Keratinocyte (primary cell): ENCODE data around the gene GLI3. TPM values are rescaled to one million over a fixed set of nuclear protein-coding genes. Genes with fewer than 3 reads are reported as not detected.

Experiments
- DNase-seq: peaks from one replicate; pipeline ENCODE4 v3.0.0-alpha.2; 2011; ENCODE audit warnings: low read depth, missing footprints, low spot score
- FAIRE-seq: peaks from 2 replicates; lab custom pipeline; 2011; peaks lifted over from hg19 to GRCh38; lab: Jason Lieb, UNC
- H2AFZ ChIP-seq: 2 replicates; pipeline ENCODE4 v1.6.0; 2012; ENCODE audit warnings: low read length, control low read depth, inconsistent platforms; ENCODE audit not compliant: control insufficient read depth
- H3K27ac ChIP-seq: 2 replicates; pipeline ENCODE4 v1.5.1; 2011; ENCODE audit warnings: low read length; ENCODE audit not compliant: control insufficient read depth, insufficient read depth
- H3K27me3 ChIP-seq: 3 replicates; pipeline ENCODE4 v1.6.0; 2011; ENCODE audit warnings: low read length; ENCODE audit not compliant: control insufficient read depth, insufficient read depth; ENCODE audit errors: extremely low read depth
- H3K36me3 ChIP-seq, 2 experiments: 2 replicates in 1 of 2; 3 replicates in 1 of 2; pipeline ENCODE4 v1.5.1; 2011; ENCODE audit warnings: low read length in 2 of 2, mild to moderate bottlenecking in 1 of 2; ENCODE audit not compliant: control insufficient read depth in 2 of 2, insufficient read depth in 2 of 2; ENCODE audit errors: extremely low read depth in 1 of 2
- H3K4me1 ChIP-seq: 3 replicates; pipeline ENCODE4 v1.5.1; 2011; ENCODE audit warnings: low read length; ENCODE audit not compliant: control insufficient read depth, insufficient read depth; ENCODE audit errors: extremely low read depth
- H3K4me2 ChIP-seq: 3 replicates; pipeline ENCODE4 v1.6.0; 2011; ENCODE audit warnings: low read depth, low read length; ENCODE audit not compliant: control insufficient read depth, insufficient read depth; ENCODE audit errors: extremely low read depth
- H3K4me3 ChIP-seq, 3 experiments: fragments of 200-600 bp in 1 of 3; sonication (generic) in 1 of 3; 2 replicates in 2 of 3; 3 replicates in 1 of 3; pipeline ENCODE4 v1.5.1; 2011 to 2016; ENCODE audit warnings: low read length in 3 of 3, mild to moderate bottlenecking in 3 of 3, control low read depth in 2 of 3, inconsistent platforms in 1 of 3, low read depth in 1 of 3, mixed read lengths in 1 of 3, mixed run types in 1 of 3, moderate library complexity in 1 of 3; ENCODE audit not compliant: control insufficient read depth in 2 of 3, insufficient read depth in 2 of 3; ENCODE audit errors: extremely low read depth in 1 of 3
- H3K79me2 ChIP-seq: 2 replicates; pipeline ENCODE4 v1.6.0; 2012; ENCODE audit warnings: low read length; ENCODE audit not compliant: control insufficient read depth, insufficient read depth
- H3K9ac ChIP-seq: 3 replicates; pipeline ENCODE4 v1.6.0; 2011; ENCODE audit warnings: low read length; ENCODE audit not compliant: control insufficient read depth, insufficient read depth; ENCODE audit errors: extremely low read depth
- H3K9me1 ChIP-seq: 3 replicates; pipeline ENCODE4 v1.6.0; 2011; ENCODE audit warnings: low read length; ENCODE audit not compliant: control insufficient read depth, insufficient read depth; ENCODE audit errors: extremely low read depth
- H3K9me3 ChIP-seq: 2 replicates; pipeline ENCODE4 v1.5.1; 2012; ENCODE audit warnings: low read depth, low read length; ENCODE audit not compliant: control insufficient read depth
- H4K20me1 ChIP-seq: 3 replicates; pipeline ENCODE4 v1.6.0; 2011; ENCODE audit warnings: low read length; ENCODE audit not compliant: control insufficient read depth, insufficient read depth; ENCODE audit errors: extremely low read depth
- EZH2 ChIP-seq: IDR thresholded peaks from one replicate; pipeline ENCODE4 v1.6.1; 2012; ENCODE audit warnings: inconsistent platforms, mild to moderate bottlenecking, low read length, moderate library complexity
- dilution Hi-C: fragments of 300-500 bp; cut with MboI; formaldehyde crosslinking; loops from one replicate; pipeline ENCODE4 v1.7.0; 2020; ENCODE audit warnings: low sequenced_read_pairs; ENCODE audit not compliant: extremely low pct_ligation_motif_present
- polyA plus RNA-seq, 5 experiments: library from polyadenylated mRNA; depleted of rRNA in 3 of 5; stranded (reverse) in 3 of 5; stranded (forward) in 1 of 5; unstranded in 1 of 5; fragments of >200 nt; gene quantifications; 1 replicate in 1 of 5; 2 replicates in 3 of 5; 3 replicates in 1 of 5; pipeline versions ENCODE4 v1.2.1 to v1.2.3, GENCODE V29; 2011 to 2012; ENCODE audit warnings: missing spikeins in 2 of 5, low read depth in 1 of 5, low replicate concordance in 1 of 5
- TF ChIP-seq, protein P1 (sequence below), 3 experiments: IDR thresholded peaks in 1 of 3; conservative IDR thresholded peaks in 1 of 3; optimal IDR thresholded peaks in 1 of 3; 2 replicates in 2 of 3; 3 replicates in 1 of 3; pipeline versions ENCODE3 to v1.5.1; 2011; ENCODE audit warnings: low read length in 3 of 3, mild to moderate bottlenecking in 3 of 3, moderate library complexity in 2 of 3, control low read depth in 1 of 3, inconsistent platforms in 1 of 3; ENCODE audit not compliant: insufficient read depth in 2 of 3; ENCODE audit errors: extremely low read depth in 1 of 3

Gene GLI3
- polyA plus RNA-seq, 1 donor (not counting 4 experiments of a cell fraction or from before 2014, with no cell fraction given) = 3.6 TPM

DNA sequence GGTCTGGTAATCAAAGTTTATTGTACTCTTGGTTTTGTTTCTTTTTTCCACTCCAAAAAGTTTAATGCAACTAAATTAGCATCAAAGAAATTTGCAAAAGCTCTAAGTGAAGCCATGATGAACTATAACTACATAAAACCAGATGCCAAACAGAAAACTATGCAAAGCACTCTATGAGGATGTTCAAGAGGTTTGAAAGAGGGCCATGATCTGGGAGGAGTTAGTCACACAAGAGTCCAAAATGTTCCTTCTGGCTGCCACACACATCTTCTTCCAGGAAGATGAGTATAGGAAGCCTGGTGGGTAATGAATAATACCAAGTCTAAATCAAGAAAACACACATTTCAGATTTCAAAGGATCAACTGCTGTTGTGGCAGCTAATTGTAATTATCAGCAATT lies 28.4 kb downstream of the GLI3 start:
- FAIRE-seq (no peak), DNase-seq (no peak)
- peaks cover 4% of the 10 kb centered on the region for H3K79me2 ChIP-seq
- H3K9ac ChIP-seq = no peak overlapping the region
- dilution Hi-C loops = no loop called here
- H3K9me1 ChIP-seq = no peaks in the 10 kb centered on the region
- peaks cover 0 to 4% of the 10 kb centered on the region in 2 experiments for H3K36me3 ChIP-seq
- no peaks in the 10 kb centered on the region for H4K20me1 ChIP-seq
- no peak overlapping the region for H3K4me2 ChIP-seq
- no peak overlapping the region for H3K27ac ChIP-seq
- H3K4me1 ChIP-seq = peaks cover 8% of the 10 kb centered on the region
- H3K9me3 ChIP-seq = no peaks in the 10 kb centered on the region
- H3K27me3 ChIP-seq = no peaks in the 10 kb centered on the region
- no peak overlapping the region for H3K4me3 ChIP-seq
- no peak for TF ChIP-seq EZH2
- TF ChIP-seq, protein P1, sequence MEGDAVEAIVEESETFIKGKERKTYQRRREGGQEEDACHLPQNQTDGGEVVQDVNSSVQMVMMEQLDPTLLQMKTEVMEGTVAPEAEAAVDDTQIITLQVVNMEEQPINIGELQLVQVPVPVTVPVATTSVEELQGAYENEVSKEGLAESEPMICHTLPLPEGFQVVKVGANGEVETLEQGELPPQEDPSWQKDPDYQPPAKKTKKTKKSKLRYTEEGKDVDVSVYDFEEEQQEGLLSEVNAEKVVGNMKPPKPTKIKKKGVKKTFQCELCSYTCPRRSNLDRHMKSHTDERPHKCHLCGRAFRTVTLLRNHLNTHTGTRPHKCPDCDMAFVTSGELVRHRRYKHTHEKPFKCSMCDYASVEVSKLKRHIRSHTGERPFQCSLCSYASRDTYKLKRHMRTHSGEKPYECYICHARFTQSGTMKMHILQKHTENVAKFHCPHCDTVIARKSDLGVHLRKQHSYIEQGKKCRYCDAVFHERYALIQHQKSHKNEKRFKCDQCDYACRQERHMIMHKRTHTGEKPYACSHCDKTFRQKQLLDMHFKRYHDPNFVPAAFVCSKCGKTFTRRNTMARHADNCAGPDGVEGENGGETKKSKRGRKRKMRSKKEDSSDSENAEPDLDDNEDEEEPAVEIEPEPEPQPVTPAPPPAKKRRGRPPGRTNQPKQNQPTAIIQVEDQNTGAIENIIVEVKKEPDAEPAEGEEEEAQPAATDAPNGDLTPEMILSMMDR (optimal IDR thresholded peaks at IDR 0.05 in 1 of 3, IDR thresholded peaks at IDR 0.05 in 1 of 3, conservative IDR thresholded peaks at IDR 0.05 in 1 of 3; ENCODE audit: extremely low read depth in 1 of 3, insufficient read depth in 2 of 3, low read length in 3 of 3) = no peak
- H2AFZ ChIP-seq = no peak overlapping the region

DNA sequence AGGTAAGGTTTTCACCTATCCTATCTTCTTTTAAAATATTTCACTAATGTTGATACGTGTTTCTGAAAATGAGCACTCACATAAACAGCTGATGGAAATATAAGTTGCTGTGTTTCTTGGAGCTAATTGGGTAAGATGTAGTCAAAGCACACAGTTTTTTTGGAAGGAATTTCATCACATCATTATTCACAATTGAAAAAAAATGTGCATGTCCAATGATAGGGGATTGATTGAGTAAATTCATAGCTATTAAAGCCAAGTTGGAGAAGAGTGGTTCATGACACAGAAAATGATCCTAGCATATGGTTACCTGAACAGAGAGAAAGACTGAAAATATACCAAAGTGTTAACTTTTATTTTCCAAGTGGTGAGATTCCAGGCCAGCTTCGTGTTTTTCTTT lies 29.6 kb downstream of the GLI3 start:
- TF ChIP-seq, protein P1 (optimal IDR thresholded peaks at IDR 0.05 in 1 of 3, IDR thresholded peaks at IDR 0.05 in 1 of 3, conservative IDR thresholded peaks at IDR 0.05 in 1 of 3; ENCODE audit: extremely low read depth in 1 of 3, insufficient read depth in 2 of 3, low read length in 3 of 3) = no peak
- no peak for TF ChIP-seq EZH2
- DNase-seq (no peak), FAIRE-seq (no peak)
- Histone ChIP-seq H3K79me2 (peaks cover 8% of the 10 kb centered on the region), H3K36me3 (no peaks in the 10 kb centered on the region), H3K9me1 (no peaks in the 10 kb centered on the region), H3K4me1 (peaks cover 8% of the 10 kb centered on the region), H3K9me3 (no peaks in the 10 kb centered on the region), H3K4me2 (no peak overlapping the region), H3K4me3 (no peak overlapping the region), H3K27me3 (no peaks in the 10 kb centered on the region), H3K27ac (no peak overlapping the region), H3K9ac (no peak overlapping the region), H4K20me1 (no peaks in the 10 kb centered on the region), H2AFZ (no peak overlapping the region)
- dilution Hi-C loops = no loop called here
